ENCODE measurements around the gene ACSL4.

The ACSL4 gene

DNA sequence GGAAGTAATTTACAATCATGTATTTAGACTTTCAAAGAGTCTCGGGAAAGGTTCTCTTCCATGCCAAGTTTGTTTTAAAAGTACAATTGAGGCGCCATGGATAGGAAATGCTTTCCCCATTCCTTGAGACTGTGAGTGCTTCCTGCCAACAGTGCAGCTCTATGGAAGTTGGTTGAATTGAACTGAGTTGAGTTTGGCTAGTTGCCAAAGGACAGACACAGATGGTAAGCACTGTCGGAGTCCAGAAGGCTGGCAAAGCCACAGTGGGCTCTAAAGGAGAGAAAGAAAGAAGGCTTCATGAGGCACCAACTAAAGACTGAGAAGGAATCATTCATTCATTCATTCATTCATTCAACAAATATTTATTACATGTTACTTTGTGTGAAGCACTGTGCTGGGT, 103.7 kb downstream of the ACSL4 start:
- H3K9me3 Mint-ChIP-seq = no peaks in the 10 kb centered on the region
- ATAC-seq (ENCODE audit: low read depth) (no peak), DNase-seq (ENCODE audit: low spot score in 2 of 2) (no peak)
- H3K27me3 Mint-ChIP-seq = no peaks in the 10 kb centered on the region
- H3K4me1 Mint-ChIP-seq = no peaks in the 10 kb centered on the region
- H3K36me3 Mint-ChIP-seq = no peaks in the 10 kb centered on the region
- no peak overlapping the region for H3K4me3 Mint-ChIP-seq
- no peak overlapping the region for H3K27ac Mint-ChIP-seq

DNA sequence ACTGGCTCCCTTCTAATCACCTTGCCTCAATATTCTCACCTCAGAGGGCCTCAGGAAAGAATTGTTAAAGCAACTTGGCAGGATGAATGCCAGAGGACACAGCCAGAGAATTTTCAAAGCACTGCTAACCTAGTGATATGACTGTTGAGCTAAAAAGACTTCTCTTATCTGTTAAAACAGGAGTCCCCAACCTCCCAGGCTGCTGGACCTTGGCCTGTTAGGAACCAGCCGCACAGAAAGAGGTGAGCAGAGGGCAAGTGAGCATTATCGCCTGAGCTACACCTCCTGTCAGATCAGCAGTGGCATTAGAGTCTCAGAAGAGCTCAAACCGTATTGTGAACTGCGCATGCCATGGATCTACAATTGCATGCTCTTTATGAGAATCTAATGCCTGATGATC, 106.4 kb downstream of the ACSL4 start:
- H3K4me1 Mint-ChIP-seq = peaks cover 3% of the 10 kb centered on the region

DNA sequence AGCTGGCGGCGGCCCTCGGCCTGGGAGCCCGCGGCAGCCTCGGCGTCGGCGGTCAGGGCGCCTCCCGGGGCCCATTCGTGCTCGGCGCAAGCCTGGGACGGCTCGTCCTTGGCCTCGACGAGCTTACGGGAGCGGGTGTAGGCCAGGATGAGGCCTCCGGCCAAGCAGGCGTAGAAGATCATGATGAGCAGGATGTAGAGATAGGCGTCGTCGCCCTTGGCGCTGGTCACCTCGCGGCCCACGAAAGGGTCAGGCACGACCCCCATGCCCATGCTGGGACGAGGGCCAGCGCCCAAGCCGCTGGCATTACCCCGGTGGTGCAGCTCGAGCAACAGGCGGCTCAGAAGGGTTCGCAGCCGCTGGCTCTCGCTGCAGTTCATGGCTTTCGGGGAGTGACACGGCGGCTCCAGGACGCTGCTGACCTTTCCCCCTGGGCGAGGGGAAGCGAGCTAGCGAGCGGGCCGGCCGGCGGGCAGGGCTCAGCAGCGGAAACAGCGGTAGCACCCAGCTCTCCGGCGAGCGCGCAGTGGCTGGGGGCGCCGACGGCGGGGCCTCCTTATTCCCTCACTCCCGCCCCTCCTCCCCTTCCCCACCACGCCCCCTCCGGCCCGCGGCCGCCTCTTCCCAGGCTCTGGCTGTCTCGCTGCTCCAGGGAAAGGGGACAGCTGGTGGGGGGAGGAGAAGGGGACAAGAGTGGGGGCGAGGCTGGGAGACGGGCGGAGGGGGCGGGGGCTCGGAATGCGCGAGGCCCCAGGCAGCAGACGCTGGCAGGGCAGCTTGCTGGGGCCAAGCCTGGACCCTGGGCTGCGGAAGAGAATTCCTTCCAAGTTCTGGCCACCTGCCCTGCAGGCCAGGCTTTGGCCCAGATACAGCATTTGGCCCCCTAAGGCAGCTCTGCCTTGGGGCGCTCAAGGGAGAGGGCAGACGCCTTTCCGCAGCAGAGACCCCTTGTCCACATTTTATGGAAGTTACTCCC, 108.1 kb downstream of the ACSL4 start, which contains the start of gene KCNE5:
Gene KCNE5 (minus strand): TSS at position 532 of the 976 bp plus-strand sequence. CDS start 152 bp downstream, at position 380.
- Mint-ChIP-seq H3K27ac (no peak within 1 kb of the TSS), H3K27me3 (no peaks in the 10 kb centered on the region), H3K36me3 (peaks cover 3% of the 10 kb centered on the region), H3K4me3 (no peak within 1 kb of the TSS), H3K9me3 (no peaks in the 10 kb centered on the region), H3K4me1 (peaks cover 3% of the 10 kb centered on the region)
- no peak for DNase-seq (ENCODE audit: low spot score in 2 of 2)
- no peak for ATAC-seq (ENCODE audit: low read depth)

More for the DNA sequence above, 106.4 kb downstream of the ACSL4 start:
- Mint-ChIP-seq H3K27me3 (no peaks in the 10 kb centered on the region), H3K9me3 (no peaks in the 10 kb centered on the region), H3K4me3 (no peak overlapping the region), H3K36me3 (peaks cover 3% of the 10 kb centered on the region), H3K27ac (no peak overlapping the region)
- DNase-seq (ENCODE audit: low spot score in 2 of 2) (no peak), ATAC-seq (ENCODE audit: low read depth) (no peak)

DNA sequence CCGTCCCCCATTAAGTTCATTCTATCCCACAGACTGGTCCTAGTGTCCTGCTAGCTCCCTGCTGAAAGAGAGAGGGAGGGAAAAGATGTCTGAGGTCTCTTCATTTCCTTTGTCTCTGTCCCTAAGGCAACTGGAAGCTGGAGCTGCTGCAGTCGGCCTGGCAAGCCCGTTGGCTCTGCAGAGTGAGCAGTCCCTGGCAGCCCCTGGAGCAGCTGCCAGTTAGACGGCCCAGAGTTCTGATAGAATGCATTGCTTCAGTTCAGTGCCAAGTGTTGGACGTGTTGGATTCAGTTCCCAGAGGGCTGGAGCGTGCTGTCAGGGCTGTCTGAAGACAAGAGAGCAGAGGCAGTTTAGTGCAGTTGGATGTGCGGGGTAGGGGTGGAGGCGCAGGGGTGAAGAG, 109.1 kb downstream of the ACSL4 start:
- Mint-ChIP-seq H3K27ac (no peak overlapping the region), H3K27me3 (no peaks in the 10 kb centered on the region), H3K4me1 (peaks cover 3% of the 10 kb centered on the region), H3K36me3 (peaks cover 3% of the 10 kb centered on the region), H3K9me3 (no peaks in the 10 kb centered on the region), H3K4me3 (no peak overlapping the region)
- DNase-seq (ENCODE audit: low spot score in 2 of 2) = no peak
- no peak for ATAC-seq (ENCODE audit: low read depth)

DNA sequence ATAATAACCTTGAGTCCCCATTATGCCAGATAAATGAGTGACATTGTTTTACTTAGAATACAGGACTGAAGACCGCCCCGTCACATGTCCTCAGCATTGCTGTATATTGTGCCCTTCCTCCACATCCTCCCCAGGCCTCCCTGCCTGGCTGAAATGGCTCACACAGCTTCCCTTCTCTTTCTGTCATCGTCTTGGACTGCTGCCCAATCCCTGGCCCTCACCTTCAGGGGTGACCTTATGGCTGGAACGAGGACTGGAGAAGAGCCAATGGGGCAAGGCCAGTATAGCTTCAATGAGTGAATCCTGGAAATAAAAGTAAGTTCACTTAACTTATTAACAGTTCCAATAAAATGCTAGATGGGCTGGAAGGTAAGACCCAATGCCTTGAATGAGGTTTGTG, 110.8 kb downstream of the ACSL4 start:
- ATAC-seq (ENCODE audit: low read depth) (no peak), DNase-seq (ENCODE audit: low spot score in 2 of 2) (no peak)
- no peaks in the 10 kb centered on the region for H3K27me3 Mint-ChIP-seq
- H3K9me3 Mint-ChIP-seq = no peaks in the 10 kb centered on the region
- peaks cover 3% of the 10 kb centered on the region for H3K4me1 Mint-ChIP-seq
- H3K36me3 Mint-ChIP-seq = peaks cover 3% of the 10 kb centered on the region
- no peak overlapping the region for H3K4me3 Mint-ChIP-seq
- no peak overlapping the region for H3K27ac Mint-ChIP-seq

DNA sequence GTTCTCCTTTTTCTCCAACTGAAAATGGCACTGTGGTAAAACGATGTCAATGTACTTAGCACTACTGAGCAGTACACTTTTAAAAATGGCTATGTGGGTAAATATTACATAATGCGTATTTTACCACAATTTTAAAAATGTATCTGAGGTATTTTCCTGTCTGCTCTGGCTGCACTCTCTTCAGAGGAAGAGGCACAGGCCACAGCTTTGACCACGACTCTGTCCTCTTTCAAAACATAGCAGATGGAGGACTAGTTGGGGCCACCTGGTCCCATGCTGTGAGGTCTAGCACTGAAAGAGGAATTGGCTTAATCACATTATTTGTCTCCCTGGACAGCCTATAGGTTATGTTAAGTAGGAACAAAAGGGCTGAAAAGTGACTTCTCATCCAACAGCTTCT, 113.3 kb downstream of the ACSL4 start:
- DNase-seq (ENCODE audit: low spot score in 2 of 2) (no peak), ATAC-seq (ENCODE audit: low read depth) (no peak)
- Mint-ChIP-seq H3K4me3 (no peak overlapping the region), H3K4me1 (peaks cover 3% of the 10 kb centered on the region), H3K27me3 (no peaks in the 10 kb centered on the region), H3K27ac (no peak overlapping the region), H3K36me3 (peaks cover 3% of the 10 kb centered on the region), H3K9me3 (no peaks in the 10 kb centered on the region)

DNA sequence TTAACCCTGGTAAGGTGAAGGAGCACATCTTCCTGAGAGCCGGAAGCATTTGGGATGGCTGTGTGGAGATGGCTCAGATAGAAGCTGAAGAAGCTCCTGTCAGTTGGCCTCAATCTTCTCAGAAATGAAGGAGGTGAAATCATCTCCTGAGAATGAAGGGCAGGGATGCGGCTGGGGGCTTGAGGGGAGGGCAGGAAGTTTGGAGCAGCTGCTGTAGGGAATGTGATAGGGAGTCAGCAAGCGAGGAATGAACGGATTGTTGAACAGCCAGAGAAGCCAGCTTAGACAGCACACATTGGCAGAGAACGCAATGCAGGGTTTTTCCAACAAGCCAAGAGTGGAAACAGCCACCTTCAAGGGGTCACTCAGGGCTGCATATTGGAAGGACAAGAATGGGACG, 118.1 kb downstream of the ACSL4 start:
- no peaks in the 10 kb centered on the region for H3K4me1 Mint-ChIP-seq
- no peaks in the 10 kb centered on the region for H3K27me3 Mint-ChIP-seq
- H3K4me3 Mint-ChIP-seq = no peak overlapping the region
- no peak overlapping the region for H3K27ac Mint-ChIP-seq
- ATAC-seq (ENCODE audit: low read depth) (no peak), DNase-seq (ENCODE audit: low spot score in 2 of 2) (no peak)
- no peaks in the 10 kb centered on the region for H3K36me3 Mint-ChIP-seq
- no peaks in the 10 kb centered on the region for H3K9me3 Mint-ChIP-seq

DNA sequence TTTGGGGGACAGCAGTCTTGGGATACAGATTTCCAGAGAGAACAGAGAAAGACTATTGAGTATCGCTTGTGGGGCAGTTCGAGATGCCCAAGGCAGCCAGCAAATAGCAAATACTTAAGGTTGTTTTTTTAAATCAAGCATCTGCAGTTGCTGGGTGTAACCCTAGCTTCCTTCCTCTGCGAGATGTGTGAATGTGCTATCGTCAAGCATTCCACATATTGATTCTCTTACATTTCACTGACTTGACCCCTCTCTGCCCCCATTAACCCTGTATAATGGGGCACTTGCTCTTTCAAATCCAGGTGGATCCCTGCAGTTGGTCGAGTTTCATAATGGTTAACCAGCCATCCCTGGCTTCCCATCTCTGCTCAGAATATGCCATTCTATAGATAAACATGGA, 131.6 kb downstream of the ACSL4 start:
- H3K36me3 Mint-ChIP-seq = peaks cover 2% of the 10 kb centered on the region
- no peak overlapping the region for H3K27ac Mint-ChIP-seq
- H3K9me3 Mint-ChIP-seq = peaks cover 3% of the 10 kb centered on the region
- DNase-seq (ENCODE audit: low spot score in 2 of 2) (no peak), ATAC-seq (ENCODE audit: low read depth) (no peak)
- no peak overlapping the region for H3K4me3 Mint-ChIP-seq
- H3K4me1 Mint-ChIP-seq = peaks cover 3% of the 10 kb centered on the region
- H3K27me3 Mint-ChIP-seq = peaks cover 8% of the 10 kb centered on the region

DNA sequence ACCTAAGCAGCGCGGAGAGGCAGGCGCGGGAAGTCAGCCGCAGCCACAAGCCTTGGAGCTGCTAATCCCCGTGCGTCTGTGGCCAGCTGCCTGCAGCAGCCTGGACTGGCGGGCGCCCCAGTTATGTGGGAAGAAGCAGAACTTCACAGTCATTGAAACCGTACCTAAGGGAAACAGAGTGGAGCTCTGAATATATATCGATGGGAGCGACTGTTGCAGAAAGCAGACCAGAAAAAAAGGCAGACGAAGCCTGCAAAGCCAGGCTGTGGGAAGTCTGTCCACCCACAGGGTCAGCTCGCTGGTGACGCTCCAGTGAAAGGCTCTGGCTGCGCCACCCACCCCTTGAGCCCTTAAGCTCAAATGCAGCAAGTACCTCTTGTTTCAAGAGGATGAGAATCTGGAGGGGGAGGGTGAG, 132.8 kb downstream of the ACSL4 start:
- ATAC-seq (ENCODE audit: low read depth) (no peak), DNase-seq (ENCODE audit: low spot score in 2 of 2) (no peak)
- Mint-ChIP-seq H3K4me1 (peaks cover 3% of the 10 kb centered on the region), H3K36me3 (no peaks in the 10 kb centered on the region), H3K27ac (no peak overlapping the region), H3K27me3 (peaks cover 6% of the 10 kb centered on the region), H3K9me3 (no peaks in the 10 kb centered on the region), H3K4me3 (no peak overlapping the region)

DNA sequence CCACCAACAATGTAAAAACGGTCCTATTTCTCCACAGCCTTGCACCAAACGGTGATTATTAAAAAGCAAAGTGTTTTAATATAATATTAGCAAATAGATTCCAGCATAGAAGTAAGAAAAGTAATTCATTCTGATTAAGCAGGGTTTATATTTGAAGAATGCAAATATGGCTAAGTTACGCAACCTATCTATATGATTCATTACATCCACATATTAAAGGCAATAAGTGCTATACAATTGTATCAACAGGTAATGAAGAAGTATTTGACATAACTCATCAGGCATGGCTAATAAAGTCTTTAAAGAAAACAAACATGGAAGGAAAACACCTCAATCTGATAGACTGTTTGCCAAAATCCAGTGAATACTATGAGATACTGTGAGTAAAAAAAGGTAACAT, 137.0 kb downstream of the ACSL4 start:
- Mint-ChIP-seq H3K36me3 (no peaks in the 10 kb centered on the region), H3K4me1 (peaks cover 3% of the 10 kb centered on the region), H3K27ac (no peak overlapping the region), H3K27me3 (peaks cover 2% of the 10 kb centered on the region), H3K9me3 (no peaks in the 10 kb centered on the region), H3K4me3 (no peak overlapping the region)
- ATAC-seq (ENCODE audit: low read depth) = no peak
- no peak for DNase-seq (ENCODE audit: low spot score in 2 of 2)

Data from memory B cell (primary cell).